ENCODE results near the gene TBL2. TPM values are rescaled to one million over a fixed set of nuclear protein-coding genes. Genes with fewer than 3 reads are reported as not detected.
"Not testable (repeated sequence)": the region's sequence is repeated elsewhere in the genome, so short reads cannot be mapped to it uniquely, and the experiment has no call there.

Gene TBL2
- total RNA-seq, 2 experiments from 2014 or later: 36.9 to 47.9 TPM

GRCh38 chr7:73618538-73618937, 40.2 kb upstream of the TBL2 start:
- POLR2A ChIA-PET: no interaction called here
- no peak overlapping the region for H3K4me3 ChIP-seq (ENCODE audit: low read depth, low read length, poor library complexity, severe bottlenecking)
- BruUV-seq (replicated peaks): no TSS peak
- H3K9me3 ChIP-seq (ENCODE audit: low read length): no peaks in the 10 kb centered on the region
- H3K9me2 ChIP-seq (ENCODE audit: insufficient read depth, low read length): no peaks in the 10 kb centered on the region
- TF ChIP-seq CTCF (conservative IDR thresholded peaks at IDR 0.05; ENCODE audit: low read length) (no peak), EZH2phosphoT487 (IDR thresholded peaks at IDR 0.05; ENCODE audit: borderline replicate concordance, low read depth, low read length) (no peak)
- DNase-seq (ENCODE audit: low spot score): no peak
- CTCF ChIA-PET (ENCODE audit: unreplicated experiment): no interaction called here
- no peak overlapping the region for H3K27ac ChIP-seq (ENCODE audit: low read depth, low read length, poor library complexity, severe bottlenecking)
- intact Hi-C loops (cut with micrococcal nuclease; ENCODE audit: unreplicated experiment): no loop called here
- H4K20me1 ChIP-seq (ENCODE audit: insufficient read depth, low read length): no peaks in the 10 kb centered on the region
- no peaks in the 10 kb centered on the region for H3K36me3 ChIP-seq (ENCODE audit: insufficient read depth, low read length)
- H3K79me2 ChIP-seq (ENCODE audit: insufficient read depth, low read depth, low read length): no peaks in the 10 kb centered on the region
- H2AFZ ChIP-seq (ENCODE audit: low read length): no peak overlapping the region
- no peak overlapping the region for H3K4me2 ChIP-seq (ENCODE audit: low read length)
- no peaks in the 10 kb centered on the region for H3K4me1 ChIP-seq (ENCODE audit: insufficient read depth, low read length, poor library complexity, severe bottlenecking)

- H2AFZ ChIP-seq (ENCODE audit: low read length); H3K79me2 ChIP-seq (ENCODE audit: insufficient read depth, low read depth, low read length); H3K9me2 ChIP-seq (ENCODE audit: insufficient read depth, low read length); DNase-seq (ENCODE audit: low spot score); H4K20me1 ChIP-seq (ENCODE audit: insufficient read depth, low read length); POLR2A ChIA-PET; CTCF ChIA-PET (ENCODE audit: unreplicated experiment); H3K4me1 ChIP-seq (ENCODE audit: insufficient read depth, low read length, poor library complexity, severe bottlenecking); H3K9me3 ChIP-seq (ENCODE audit: low read length); BruUV-seq (replicated peaks); H3K27ac ChIP-seq (ENCODE audit: low read depth, low read length, poor library complexity, severe bottlenecking); H3K4me2 ChIP-seq (ENCODE audit: low read length); intact Hi-C loops (cut with micrococcal nuclease; ENCODE audit: unreplicated experiment); H3K4me3 ChIP-seq (ENCODE audit: low read depth, low read length, poor library complexity, severe bottlenecking); H3K36me3 ChIP-seq (ENCODE audit: insufficient read depth, low read length): not testable (repeated sequence)
These were observed 39.1 kb upstream of the TBL2 start for GRCh38 chr7:73617520-73617919.

GRCh38 chr7:73615886-73616285, 37.5 kb upstream of the TBL2 start:
- peak; percentile 23 for DNase-seq (ENCODE audit: low spot score)
- Histone ChIP-seq H2AFZ (ENCODE audit: low read length) (no peak overlapping the region), H4K20me1 (ENCODE audit: insufficient read depth, low read length) (no peaks in the 10 kb centered on the region), H3K36me3 (ENCODE audit: insufficient read depth, low read length) (no peaks in the 10 kb centered on the region), H3K4me1 (ENCODE audit: insufficient read depth, low read length, poor library complexity, severe bottlenecking) (no peaks in the 10 kb centered on the region), H3K9me3 (ENCODE audit: low read length) (no peaks in the 10 kb centered on the region), H3K9me2 (ENCODE audit: insufficient read depth, low read length) (no peaks in the 10 kb centered on the region), H3K79me2 (ENCODE audit: insufficient read depth, low read depth, low read length) (no peaks in the 10 kb centered on the region), H3K4me2 (ENCODE audit: low read length) (no peak overlapping the region), H3K27ac (ENCODE audit: low read depth, low read length, poor library complexity, severe bottlenecking) (no peak overlapping the region), H3K4me3 (ENCODE audit: low read depth, low read length, poor library complexity, severe bottlenecking) (no peak overlapping the region)
- ChIA-PET POLR2A (interaction anchor here (0.6 kb wide), 1 partner anchor 10 kb away, joined by 3 read pairs; no protein-coding TSS in a partner anchor), CTCF (ENCODE audit: unreplicated experiment) (no interaction called here)
- TF ChIP-seq EZH2phosphoT487 (IDR thresholded peaks at IDR 0.05; ENCODE audit: borderline replicate concordance, low read depth, low read length) (no peak), CTCF (conservative IDR thresholded peaks at IDR 0.05; ENCODE audit: low read length) (peak; percentile 29)
- intact Hi-C loops (cut with micrococcal nuclease; ENCODE audit: unreplicated experiment): no loop called here
- no TSS peak for BruUV-seq (replicated peaks)

GRCh38 chr7:73614937-73615336, 36.6 kb upstream of the TBL2 start:
- H3K9me2 ChIP-seq (ENCODE audit: insufficient read depth, low read length); intact Hi-C loops (cut with micrococcal nuclease; ENCODE audit: unreplicated experiment); DNase-seq (ENCODE audit: low spot score); H3K4me1 ChIP-seq (ENCODE audit: insufficient read depth, low read length, poor library complexity, severe bottlenecking); H3K27ac ChIP-seq (ENCODE audit: low read depth, low read length, poor library complexity, severe bottlenecking); H3K9me3 ChIP-seq (ENCODE audit: low read length); H4K20me1 ChIP-seq (ENCODE audit: insufficient read depth, low read length); H2AFZ ChIP-seq (ENCODE audit: low read length); H3K4me2 ChIP-seq (ENCODE audit: low read length); H3K4me3 ChIP-seq (ENCODE audit: low read depth, low read length, poor library complexity, severe bottlenecking); H3K79me2 ChIP-seq (ENCODE audit: insufficient read depth, low read depth, low read length); H3K36me3 ChIP-seq (ENCODE audit: insufficient read depth, low read length); CTCF ChIA-PET (ENCODE audit: unreplicated experiment); BruUV-seq (replicated peaks): not testable (repeated sequence)
- POLR2A ChIA-PET: interaction anchor here (0.7 to 0.8 kb wide), 2 partner anchors 54 to 277 kb away, joined by 3 to 4 read pairs; no protein-coding TSS in a partner anchor

All from OCI-LY7 (cell line).